Astrocyte of the spinal cord (primary cell): ENCODE results near the gene KRTAP12-2.
"Not testable (repeated sequence)": the region's sequence is repeated elsewhere in the genome, so short reads cannot be mapped to it uniquely, and the experiment has no call there.

Source experiments
- DNase-seq: peaks from one replicate; pipeline ENCODE4 v3.0.0; 2011; ENCODE audit warnings: low read depth, low spot score
- H3K4me3 ChIP-seq: 2 replicates; pipeline ENCODE4 v1.5.1; 2011; ENCODE audit warnings: low read depth, mild to moderate bottlenecking, low read length, moderate library complexity
- CTCF ChIP-seq: IDR thresholded peaks from 2 replicates; pipeline ENCODE4 v1.5.1; 2012; ENCODE audit warnings: low read depth, mild to moderate bottlenecking, low read length, inconsistent platforms
- in situ Hi-C: cut with HindIII; loops from 2 replicates; pipeline ENCODE4 v1.10.0; 2017; ENCODE audit warnings: low sequenced_read_pairs

Gene KRTAP12-2

GRCh38 chr21:44664691-44665090 lies 2.0 kb downstream of the KRTAP12-2 start:
- in situ Hi-C loops: no loop called here
- TF ChIP-seq CTCF: no peak
- H3K4me3 ChIP-seq: no peak overlapping the region
- no peak for DNase-seq

DNA sequence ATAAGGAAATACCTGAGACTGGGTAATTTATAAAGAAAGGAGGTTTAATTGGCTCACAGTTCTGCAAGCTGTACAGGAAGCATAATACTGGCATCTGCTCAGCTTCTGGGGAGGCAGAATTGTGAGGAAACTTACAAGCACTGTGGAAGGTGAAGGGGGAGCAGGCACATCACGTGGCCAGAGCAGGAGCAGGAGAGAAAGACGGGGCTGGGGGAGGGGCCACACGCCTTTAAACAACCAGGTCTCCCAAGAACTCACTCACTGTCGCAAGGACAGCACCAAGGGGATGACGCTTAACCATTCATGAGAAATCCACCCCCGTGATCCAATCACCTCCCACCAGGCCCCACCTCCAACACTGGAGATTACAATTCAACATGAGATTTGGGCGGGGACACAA lies 5.2 kb downstream of the KRTAP12-2 start:
- H3K4me3 ChIP-seq, DNase-seq, in situ Hi-C loops: not testable (repeated sequence)

DNA sequence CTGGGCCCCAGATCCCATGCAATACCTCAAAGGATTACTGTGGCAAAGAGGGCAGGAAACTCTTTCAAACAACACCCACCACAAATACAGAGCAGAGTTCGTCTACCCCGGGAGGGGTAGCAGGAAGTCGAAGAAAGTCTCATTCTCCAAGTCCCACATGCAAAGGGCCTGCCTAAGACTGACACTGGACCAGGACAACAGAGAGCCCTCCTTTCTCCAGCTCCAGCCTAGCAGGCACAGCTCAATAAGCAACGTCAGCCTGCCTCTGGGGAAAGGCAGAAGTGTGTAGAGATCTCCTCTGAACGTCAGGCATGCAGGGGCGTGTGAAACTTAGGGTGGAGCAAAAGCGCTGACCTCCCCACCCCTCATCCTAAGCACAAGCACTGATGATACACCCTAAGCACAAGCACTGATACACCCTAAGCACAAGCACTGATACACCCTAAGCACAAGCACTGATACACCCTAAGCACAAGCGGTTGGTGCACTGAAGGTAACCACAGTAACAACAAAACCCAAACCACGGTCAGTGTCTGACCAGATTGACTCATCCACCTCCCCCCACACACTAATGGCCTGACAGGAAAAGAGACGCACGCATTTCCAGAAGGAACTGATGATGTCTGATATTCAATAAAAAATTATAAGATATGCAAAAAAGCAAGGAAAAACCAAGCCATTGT lies 7.7 kb downstream of the KRTAP12-2 start:
- DNase-seq: no peak

DNA sequence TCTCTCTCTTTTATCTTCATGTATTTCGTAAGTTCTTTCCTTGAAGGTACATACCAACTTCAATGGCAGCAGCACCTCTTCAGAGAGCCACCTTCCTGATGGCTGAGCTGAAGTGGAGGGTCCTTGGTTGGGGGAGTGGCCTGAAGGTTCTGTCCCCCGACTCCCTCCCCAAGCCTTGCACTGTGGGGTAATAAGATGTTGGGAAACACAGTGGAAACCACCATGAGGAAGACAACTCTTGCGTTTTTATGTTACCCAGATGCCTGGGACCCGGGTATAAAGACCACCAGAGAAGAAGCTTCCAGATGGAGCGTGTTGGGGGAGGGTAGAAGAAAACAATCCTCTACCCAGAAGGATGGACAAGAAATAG lies 8.2 kb downstream of the KRTAP12-2 start:
- H3K4me3 ChIP-seq: no peak overlapping the region
- no peak for DNase-seq
- in situ Hi-C loops: no loop called here
- no peak for TF ChIP-seq CTCF

More for the DNA sequence above, 7.7 kb downstream of the KRTAP12-2 start:
- TF ChIP-seq CTCF: no peak
- H3K4me3 ChIP-seq: no peak overlapping the region
- in situ Hi-C loops: no loop called here

- no peak within 1 kb of the TSS for H3K4me3 ChIP-seq
- no peak for DNase-seq
- in situ Hi-C loops: no loop called here
- no peak for TF ChIP-seq CTCF
Observed at GRCh38 chr21:44657635-44658540, 8.8 kb downstream of the KRTAP12-2 start, which contains the start of gene KRTAP12-3. Gene KRTAP12-3, plus strand, starts transcription at chr21:44657932. Its CDS starts 48 bp downstream, at chr21:44657980.

- no peak for DNase-seq
- TF ChIP-seq CTCF: no peak
- no peak overlapping the region for H3K4me3 ChIP-seq
- in situ Hi-C loops: no loop called here
Observed at GRCh38 chr21:44656868-44657267, 9.9 kb downstream of the KRTAP12-2 start.
